GM18499 (cell line): Measurements from ENCODE around the gene NODAL.

Experiments used
- ATAC-seq: cut with Tn5 transposase; IDR thresholded peaks from one replicate; pipeline ENCODE4 v1.9.1; 2021; ENCODE audit warnings: moderate number of reproducible peaks; ENCODE audit not compliant: insufficient read depth, unreplicated experiment

The NODAL gene

GRCh38 chr10:70396140-70396539, 45.3 kb downstream of the NODAL start:
- no peak for ATAC-seq

GRCh38 chr10:70391654-70392053, 49.8 kb downstream of the NODAL start:
- ATAC-seq, result no peak
